Omental fat pad (tissue), 4 donors: ENCODE results near the gene PAMR1. TPM values are rescaled to one million over a fixed set of nuclear protein-coding genes. Genes with fewer than 3 reads are reported as not detected.

Experiments
- ATAC-seq: fragments of 150-250 bp; one replicate; pipeline ENCODE4 v1.9.1; 2016; ENCODE audit warnings: mild to moderate bottlenecking, moderate library complexity; ENCODE audit not compliant: low FRiP score
- DNase-seq: peaks from one replicate; pipeline ENCODE4 v3.0.0-alpha.2; 2019; ENCODE audit warnings: low spot score
- CTCF ChIP-seq, 3 donors: fragments of 450-650 bp; IDR thresholded peaks; one replicate each; pipeline ENCODE4 v1.5.1; 2016 to 2017; ENCODE audit warnings: antibody characterized with exemption in 3 of 3, mild to moderate bottlenecking in 3 of 3, moderate library complexity in 2 of 3
- total RNA-seq, 4 donors: library from RNA; depleted of rRNA; stranded (reverse); fragments of >200 nt; gene quantifications; one replicate each; pipeline ENCODE4 v1.1.0, GENCODE V29; 2016

Gene PAMR1
- total RNA-seq, 4 donors from 2014 or later, result 7.0 to 34.3 (median 23.0) TPM

- ATAC-seq (no peak), DNase-seq (no peak)
- no peak for TF ChIP-seq CTCF (IDR thresholded peaks at IDR 0.05)
These were observed 6.7 kb downstream of the PAMR1 start for GRCh38 chr11:35518766-35519165.

- DNase-seq (no peak), ATAC-seq (no peak)
- TF ChIP-seq CTCF (IDR thresholded peaks at IDR 0.05), result no peak
These were observed 7.9 kb downstream of the PAMR1 start for GRCh38 chr11:35517481-35517880.

GRCh38 chr11:35516403-35516802 lies 9.0 kb downstream of the PAMR1 start:
- ATAC-seq (no peak), DNase-seq (no peak)
- no peak for TF ChIP-seq CTCF (IDR thresholded peaks at IDR 0.05)

DNA sequence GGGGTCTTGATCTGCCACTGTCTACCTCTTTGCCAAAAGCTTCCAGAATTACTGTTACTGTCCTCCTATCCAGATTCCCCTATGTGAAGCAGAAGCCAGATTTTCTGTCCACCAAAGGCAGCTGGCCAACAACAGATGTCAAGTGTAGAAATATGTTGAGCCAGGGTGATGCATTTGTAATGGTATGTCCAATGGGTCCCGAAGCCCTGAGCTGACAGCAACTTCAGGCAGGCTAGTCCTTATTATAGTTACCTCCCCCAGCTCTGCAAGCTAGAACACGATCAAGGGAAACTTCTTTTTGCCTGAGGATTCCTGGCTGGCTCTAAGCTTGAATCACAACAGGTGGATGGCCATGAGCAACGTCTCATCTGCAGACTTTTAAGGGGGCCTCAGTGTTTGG lies 10.2 kb downstream of the PAMR1 start:
- no peak for DNase-seq
- ATAC-seq, result no peak
- TF ChIP-seq CTCF (IDR thresholded peaks at IDR 0.05), result no peak

DNA sequence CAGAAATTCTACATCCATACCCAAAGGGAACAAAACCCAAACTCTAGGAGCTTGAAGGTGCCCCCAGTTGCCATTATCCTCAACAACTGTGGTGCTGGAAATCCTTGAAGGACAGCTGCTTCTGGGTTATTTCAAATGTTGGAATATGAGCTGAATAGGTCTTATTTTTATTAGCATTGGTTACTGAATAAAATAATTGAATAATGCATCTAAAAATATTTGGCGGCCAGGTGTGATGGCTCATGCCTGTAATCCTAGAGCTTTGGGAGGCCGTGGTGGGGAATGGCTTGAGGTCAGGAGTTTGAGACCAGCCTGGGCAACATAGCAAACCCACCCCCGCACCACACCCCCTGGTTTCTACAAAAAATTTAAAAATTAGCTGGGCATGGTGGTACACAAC lies 10.9 kb downstream of the PAMR1 start:
- TF ChIP-seq CTCF (IDR thresholded peaks at IDR 0.05), result no peak
- no peak for DNase-seq

GRCh38 chr11:35511666-35512065 lies 13.8 kb downstream of the PAMR1 start:
- no peak for DNase-seq
- TF ChIP-seq CTCF (IDR thresholded peaks at IDR 0.05), result no peak
- no peak for ATAC-seq

More for the DNA sequence above, 10.9 kb downstream of the PAMR1 start:
- no peak for ATAC-seq

GRCh38 chr11:35507688-35508087 lies 17.7 kb downstream of the PAMR1 start:
- TF ChIP-seq CTCF (IDR thresholded peaks at IDR 0.05), result no peak
- DNase-seq (no peak), ATAC-seq (no peak)
